ENCODE measurements around the gene TRIM2. TPM values are rescaled to one million over a fixed set of nuclear protein-coding genes. Genes with fewer than 3 reads are reported as not detected.

TRIM2 gene
- total RNA-seq, 1 donor from 2014 or later: 120 TPM

DNA sequence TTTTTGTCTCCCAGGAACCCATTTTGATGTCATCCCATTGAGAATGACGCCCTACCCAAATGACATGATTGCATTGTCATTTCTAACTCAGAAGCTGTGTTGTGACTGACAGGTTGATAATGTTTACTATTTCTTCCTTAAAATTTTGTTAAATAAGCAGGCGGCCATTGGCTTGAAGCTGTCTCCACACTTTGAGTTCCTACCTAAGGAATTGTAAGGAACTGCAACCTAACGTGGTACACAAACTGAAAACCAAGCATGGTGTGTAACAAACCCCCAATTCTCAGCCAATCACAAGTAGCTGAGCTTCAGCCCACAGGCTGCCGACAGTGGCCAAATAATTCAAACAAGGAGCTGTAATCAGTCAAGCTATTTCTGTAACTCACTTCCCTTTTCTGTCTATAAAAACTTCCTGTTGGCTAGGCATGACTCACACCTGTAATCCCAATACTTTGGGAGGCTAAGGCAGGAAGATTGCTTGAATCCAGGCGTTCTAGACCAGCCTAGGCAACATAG is 137.4 kb downstream of the TRIM2 start:
- no peak for TF ChIP-seq CTCF (IDR thresholded peaks at IDR 0.05; ENCODE audit: partially characterized antibody, unreplicated experiment)
- no peak overlapping the region for H3K4me3 Mint-ChIP-seq (ENCODE audit: unreplicated experiment)
- H3K36me3 Mint-ChIP-seq (ENCODE audit: unreplicated experiment): no peaks in the 10 kb centered on the region
- H3K4me1 Mint-ChIP-seq (ENCODE audit: low read depth, unreplicated experiment): peaks cover 5% of the 10 kb centered on the region
- H3K9me3 Mint-ChIP-seq (ENCODE audit: unreplicated experiment): no peaks in the 10 kb centered on the region
- no peak overlapping the region for H3K27ac Mint-ChIP-seq (ENCODE audit: unreplicated experiment)
- no peak for DNase-seq
- peaks cover 2% of the 10 kb centered on the region for H3K27me3 Mint-ChIP-seq (ENCODE audit: unreplicated experiment)

DNA sequence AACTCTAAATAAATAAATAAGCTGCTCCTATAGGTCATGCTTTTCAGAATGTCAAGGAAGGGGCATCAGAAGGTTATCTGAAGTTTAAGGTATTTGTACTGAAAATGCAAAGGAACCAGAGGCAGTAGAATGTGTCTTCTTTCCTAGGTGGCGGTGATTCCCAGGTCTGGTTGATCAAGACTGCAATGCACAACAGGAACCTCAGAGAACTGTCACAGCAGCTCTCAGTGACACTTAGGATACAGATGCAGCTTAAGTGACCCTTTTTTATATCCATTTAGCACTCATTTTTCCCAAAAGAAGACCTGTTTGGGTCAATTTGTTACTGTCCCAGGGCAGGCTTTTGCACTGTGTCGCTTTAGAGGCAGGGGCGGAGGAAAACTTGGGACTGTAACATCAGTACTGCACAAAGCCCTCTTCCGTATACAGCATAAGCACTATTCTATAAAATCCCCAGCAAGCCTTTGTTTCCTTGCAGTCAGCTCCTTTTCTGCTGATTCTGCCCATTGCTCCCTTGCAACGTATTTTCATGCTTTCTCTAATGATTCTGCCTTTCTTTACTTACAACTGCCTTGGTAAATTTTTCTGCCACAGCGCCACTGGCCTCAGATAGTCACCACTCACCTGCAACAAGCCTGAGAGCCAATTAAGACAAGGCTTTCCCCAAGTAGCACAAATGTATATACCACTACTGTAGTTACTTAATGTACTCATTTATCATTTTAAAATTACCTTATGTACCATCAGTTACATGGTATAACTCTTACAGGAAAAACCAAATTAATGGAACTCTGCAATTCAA is 138.7 kb downstream of the TRIM2 start:
- Mint-ChIP-seq H3K36me3 (ENCODE audit: unreplicated experiment) (no peaks in the 10 kb centered on the region), H3K4me3 (ENCODE audit: unreplicated experiment) (no peak overlapping the region)

GRCh38 chr4:153344131-153345011 is 140.1 kb downstream of the TRIM2 start, which contains the start of gene MND1:
TSS of gene MND1 (plus strand) at chr4:153344688. CDS start at chr4:153344738, 50 bp downstream.
- Mint-ChIP-seq H3K27me3 (ENCODE audit: unreplicated experiment) (peaks cover 2% of the 10 kb centered on the region), H3K4me1 (ENCODE audit: low read depth, unreplicated experiment) (peaks cover 5% of the 10 kb centered on the region), H3K4me3 (ENCODE audit: unreplicated experiment) (peak within 1 kb of the TSS; percentile 91), H3K27ac (ENCODE audit: unreplicated experiment) (peak within 1 kb of the TSS; percentile 80), H3K9me3 (ENCODE audit: unreplicated experiment) (no peaks in the 10 kb centered on the region), H3K36me3 (ENCODE audit: unreplicated experiment) (no peaks in the 10 kb centered on the region)
- peak; percentile 97 for TF ChIP-seq CTCF (IDR thresholded peaks at IDR 0.05; ENCODE audit: partially characterized antibody, unreplicated experiment)
- peak; percentile 96 for DNase-seq

More for the DNA sequence above, 138.7 kb downstream of the TRIM2 start:
- DNase-seq: no peak
- H3K4me1 Mint-ChIP-seq (ENCODE audit: low read depth, unreplicated experiment): peaks cover 5% of the 10 kb centered on the region
- H3K9me3 Mint-ChIP-seq (ENCODE audit: unreplicated experiment): no peaks in the 10 kb centered on the region
- no peak for TF ChIP-seq CTCF (IDR thresholded peaks at IDR 0.05; ENCODE audit: partially characterized antibody, unreplicated experiment)
- H3K27ac Mint-ChIP-seq (ENCODE audit: unreplicated experiment): no peak overlapping the region
- peaks cover 2% of the 10 kb centered on the region for H3K27me3 Mint-ChIP-seq (ENCODE audit: unreplicated experiment)

DNA sequence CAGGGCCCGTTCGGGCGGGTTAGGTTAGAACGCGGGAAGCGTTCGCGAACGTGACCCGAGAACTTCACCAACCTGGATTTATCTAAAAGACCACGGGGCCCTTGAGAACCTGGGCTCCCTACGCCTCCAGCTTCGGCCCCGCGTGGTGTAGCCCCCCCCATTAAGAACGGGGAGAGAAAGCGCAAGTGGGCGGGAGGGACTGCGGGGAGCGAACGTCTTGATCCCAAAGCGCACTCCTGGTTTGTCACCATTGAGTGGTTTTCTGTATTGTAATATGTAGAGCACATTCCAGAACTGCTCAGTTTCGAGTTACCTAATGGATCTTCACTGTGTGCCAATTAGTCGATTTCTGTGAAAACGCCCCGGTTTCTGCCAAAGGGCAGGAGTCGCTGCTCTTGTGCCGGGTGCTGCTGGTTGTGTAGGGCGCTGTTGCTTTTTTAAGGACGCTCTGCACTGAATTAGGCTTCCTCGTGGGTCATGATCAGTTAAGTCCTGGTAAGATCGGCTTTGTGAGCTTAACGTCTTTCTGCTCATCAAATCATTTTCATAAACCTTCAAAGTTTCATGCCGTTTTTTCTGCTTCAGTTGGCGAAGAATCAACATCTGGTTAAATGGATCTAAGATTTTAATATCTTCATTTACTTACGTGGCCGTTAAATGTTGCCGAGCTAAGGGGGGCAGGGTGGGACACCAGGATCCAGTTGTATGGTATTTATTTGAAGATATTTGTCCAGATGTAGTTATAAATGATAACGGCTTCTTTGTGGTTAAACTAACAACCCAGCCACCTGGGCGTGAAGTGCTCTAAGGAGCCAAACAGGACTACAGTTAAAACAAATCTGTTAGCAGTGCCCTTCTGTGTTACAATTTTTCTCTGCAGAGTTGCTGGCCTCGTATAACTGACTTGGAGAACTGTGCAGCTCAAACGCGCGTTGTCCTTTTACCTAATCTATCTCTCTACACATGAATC is 141.1 kb downstream of the TRIM2 start:
- H3K27me3 Mint-ChIP-seq (ENCODE audit: unreplicated experiment): no peaks in the 10 kb centered on the region
- H3K4me3 Mint-ChIP-seq (ENCODE audit: unreplicated experiment): peak overlapping the region; percentile 91
- H3K27ac Mint-ChIP-seq (ENCODE audit: unreplicated experiment): no peak overlapping the region
- TF ChIP-seq CTCF (IDR thresholded peaks at IDR 0.05; ENCODE audit: partially characterized antibody, unreplicated experiment): no peak
- peaks cover 5% of the 10 kb centered on the region for H3K4me1 Mint-ChIP-seq (ENCODE audit: low read depth, unreplicated experiment)
- H3K9me3 Mint-ChIP-seq (ENCODE audit: unreplicated experiment): no peaks in the 10 kb centered on the region
- no peaks in the 10 kb centered on the region for H3K36me3 Mint-ChIP-seq (ENCODE audit: unreplicated experiment)
- peak; percentile 25 for DNase-seq

All from glutamatergic neuron (in vitro differentiated cells).